ENCODE data around the gene CORO2A.
A peak's percentile ranks its signal among the peaks of the same experiment; 100 is the strongest.

Gene CORO2A

DNA sequence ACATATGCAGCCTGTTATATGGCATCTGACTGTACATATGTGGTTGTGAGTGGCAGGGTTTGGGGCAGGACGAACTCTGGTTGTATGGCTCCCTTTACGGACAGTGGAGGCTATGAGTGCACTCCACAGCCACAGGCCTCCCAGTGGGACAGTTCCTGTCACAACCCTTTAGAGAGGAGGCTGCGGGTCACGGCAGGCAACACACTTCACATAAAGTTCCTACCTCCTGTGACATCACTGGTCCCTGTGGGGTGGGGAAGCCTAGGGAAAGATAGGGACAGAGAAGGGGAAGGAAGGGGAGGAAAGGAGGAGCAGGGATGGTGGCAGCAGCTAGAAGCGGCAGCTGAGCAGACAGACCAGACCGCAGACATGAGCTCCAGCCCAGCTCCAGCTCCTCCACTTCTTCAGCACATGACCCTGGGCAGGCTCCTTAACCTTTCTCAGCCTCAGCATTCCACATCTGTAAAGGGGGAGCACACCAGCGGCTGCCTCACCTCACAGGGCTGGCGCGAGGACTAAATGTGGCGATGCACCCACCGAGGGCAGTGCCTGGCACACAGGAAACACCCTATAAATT is 27.4 kb upstream of the CORO2A start:
- no peak for DNase-seq

DNA sequence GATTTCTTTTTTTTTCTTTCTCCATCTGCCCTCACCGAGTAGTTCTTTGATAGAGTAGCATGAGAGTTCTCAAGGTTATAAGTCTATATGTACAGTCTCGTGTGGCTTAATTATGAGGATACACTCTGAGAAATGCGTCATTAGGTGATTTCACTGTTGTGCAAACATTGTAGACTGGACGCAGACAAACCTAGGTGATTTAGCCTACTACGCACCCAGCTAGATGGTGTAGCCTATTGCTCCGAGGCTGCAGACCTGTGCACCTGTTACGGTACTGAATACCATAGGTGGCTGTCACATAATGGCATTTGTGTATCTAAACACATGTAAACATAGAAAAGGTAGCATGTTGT is 26.9 kb upstream of the CORO2A start:
- no peak for DNase-seq

GRCh38 chr9:98218562-98219363 is 26.3 kb upstream of the CORO2A start:
- no peak for DNase-seq

DNA sequence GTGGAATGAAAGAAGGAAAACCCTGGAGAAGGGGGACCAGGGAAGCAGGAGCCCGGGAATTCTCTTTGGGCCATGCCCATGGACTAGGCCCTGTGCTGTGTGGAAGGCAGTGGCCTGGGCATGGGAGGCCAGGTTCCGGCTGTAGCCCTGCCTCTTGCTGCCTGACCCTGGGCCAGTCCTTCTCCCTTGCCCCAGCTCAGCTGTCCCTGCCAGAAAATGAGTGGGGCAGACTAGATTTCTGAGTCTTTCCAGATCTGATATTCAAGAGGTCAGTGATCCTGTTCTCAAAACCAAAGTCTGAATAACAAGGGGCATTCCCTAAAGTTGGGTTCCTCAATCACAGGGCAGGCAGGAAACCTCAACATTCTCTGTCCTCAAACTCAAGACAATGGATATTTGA is 24.8 kb upstream of the CORO2A start:
- no peak for DNase-seq

- no peak for DNase-seq
Observed at GRCh38 chr9:98216391-98216790, 24.0 kb upstream of the CORO2A start.

- peak; percentile 69 for DNase-seq
Observed at GRCh38 chr9:98215821-98216220, 23.4 kb upstream of the CORO2A start.

- no peak for DNase-seq
Observed at GRCh38 chr9:98215271-98215670, 22.8 kb upstream of the CORO2A start.

GRCh38 chr9:98214811-98215210 is 22.4 kb upstream of the CORO2A start:
- no peak for DNase-seq

GRCh38 chr9:98211260-98211659 is 18.8 kb upstream of the CORO2A start:
- no peak for DNase-seq

DNA sequence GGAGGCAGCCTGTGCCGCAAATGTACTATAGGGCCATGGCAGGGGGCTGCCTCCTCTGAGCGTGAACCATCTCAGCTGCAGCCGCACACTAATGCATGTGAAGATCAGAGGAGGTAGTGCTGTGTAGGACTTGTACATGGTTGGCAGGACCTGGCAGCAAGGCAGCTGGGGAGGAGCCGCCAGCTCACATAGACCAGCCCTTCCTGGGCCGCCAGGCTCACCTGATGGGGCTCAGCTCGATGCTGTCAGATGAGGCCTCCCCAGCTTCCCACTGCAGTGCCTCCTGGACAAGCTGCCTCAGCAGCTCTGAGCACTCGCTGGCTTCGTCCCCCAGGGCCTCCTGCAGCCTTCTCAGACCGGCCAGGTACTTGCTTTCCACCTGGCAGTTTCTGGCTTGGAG is 18.0 kb upstream of the CORO2A start:
- no peak for DNase-seq

GRCh38 chr9:98209530-98209929 is 17.1 kb upstream of the CORO2A start:
- no peak for DNase-seq

DNA sequence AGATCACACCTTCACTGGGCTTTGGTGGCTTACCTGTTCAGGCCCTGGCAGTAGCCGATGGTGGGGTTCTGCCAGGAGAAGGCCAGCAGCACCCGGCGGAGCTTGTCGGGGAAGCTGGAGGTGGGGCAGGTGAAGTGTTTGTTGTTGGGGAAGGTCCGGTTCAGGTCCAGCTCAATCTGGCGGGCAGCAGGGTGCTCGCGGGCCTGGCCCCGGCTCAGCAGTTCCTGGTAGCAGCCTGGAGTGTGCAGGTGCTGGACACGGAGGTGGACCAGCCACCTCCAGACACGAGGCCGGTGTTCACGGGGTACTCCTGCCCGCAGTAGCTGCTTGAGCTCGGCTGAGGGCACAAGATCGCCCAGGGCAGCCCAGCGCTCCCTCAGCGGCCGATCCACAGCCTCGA is 16.2 kb upstream of the CORO2A start:
- no peak for DNase-seq

DNA sequence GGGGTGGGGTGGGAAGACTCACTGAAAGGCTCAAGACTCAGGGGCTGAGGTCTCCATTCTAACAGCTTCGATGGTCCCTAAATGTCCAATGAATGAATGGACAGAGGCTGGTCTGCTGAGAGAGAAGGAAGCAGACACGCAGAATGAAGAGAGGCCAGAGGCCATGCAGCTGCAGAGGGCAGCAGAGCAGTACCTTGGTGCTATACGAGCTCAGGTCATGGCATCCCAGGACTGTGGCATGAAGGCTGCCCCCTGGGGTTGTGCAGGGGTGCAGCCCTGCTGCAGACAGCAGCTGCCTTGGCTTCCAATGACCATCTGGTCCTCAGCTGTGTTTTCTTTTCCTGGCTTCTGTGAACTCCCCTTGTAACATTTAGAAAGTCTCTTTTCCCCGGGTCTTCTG is 15.2 kb upstream of the CORO2A start:
- no peak for DNase-seq

DNA sequence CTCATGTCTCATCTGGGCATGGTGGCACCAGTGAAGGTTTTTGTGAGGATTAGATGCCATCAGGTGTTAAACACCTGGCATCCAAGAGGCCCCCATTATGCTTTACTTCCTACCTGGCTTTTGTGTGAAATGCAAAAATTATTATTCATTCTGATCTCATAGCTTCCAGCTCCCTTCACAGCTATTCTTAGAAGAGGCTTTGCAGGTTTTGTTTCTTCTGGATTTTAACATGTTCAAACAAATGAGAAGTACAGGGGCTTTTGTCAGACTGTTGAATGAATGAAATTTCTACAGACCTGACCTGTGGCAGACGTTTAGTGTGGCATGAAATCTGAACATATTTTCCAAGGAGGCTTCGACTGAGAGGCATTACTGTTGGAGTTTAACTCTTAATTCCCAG is 14.3 kb upstream of the CORO2A start:
- DNase-seq = no peak

DNA sequence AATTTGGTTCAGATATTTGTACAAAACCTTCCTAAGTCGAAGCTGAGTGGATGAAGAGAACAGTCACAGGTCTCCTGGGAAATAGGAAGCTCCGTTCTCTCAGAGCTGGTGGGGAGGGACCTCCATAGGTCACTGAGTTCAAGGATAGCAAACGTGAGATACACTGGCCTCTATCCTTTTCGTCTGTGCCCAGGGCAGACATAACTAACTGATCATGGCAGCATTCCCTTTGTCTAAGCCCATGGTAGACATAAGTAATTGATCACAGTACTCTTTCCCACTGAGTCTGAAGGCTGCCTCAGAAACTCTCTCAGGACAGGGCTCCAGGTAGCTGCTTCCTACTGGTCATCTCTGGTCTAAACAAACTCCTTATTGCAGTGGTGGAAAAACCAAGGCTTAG is 12.3 kb upstream of the CORO2A start:
- DNase-seq = no peak

- no peak for DNase-seq
Observed at GRCh38 chr9:98203153-98203552, 10.7 kb upstream of the CORO2A start.

- no peak for DNase-seq
Observed at GRCh38 chr9:98202252-98202651, 9.8 kb upstream of the CORO2A start.

GRCh38 chr9:98201749-98202148 is 9.3 kb upstream of the CORO2A start:
- DNase-seq = no peak

DNA sequence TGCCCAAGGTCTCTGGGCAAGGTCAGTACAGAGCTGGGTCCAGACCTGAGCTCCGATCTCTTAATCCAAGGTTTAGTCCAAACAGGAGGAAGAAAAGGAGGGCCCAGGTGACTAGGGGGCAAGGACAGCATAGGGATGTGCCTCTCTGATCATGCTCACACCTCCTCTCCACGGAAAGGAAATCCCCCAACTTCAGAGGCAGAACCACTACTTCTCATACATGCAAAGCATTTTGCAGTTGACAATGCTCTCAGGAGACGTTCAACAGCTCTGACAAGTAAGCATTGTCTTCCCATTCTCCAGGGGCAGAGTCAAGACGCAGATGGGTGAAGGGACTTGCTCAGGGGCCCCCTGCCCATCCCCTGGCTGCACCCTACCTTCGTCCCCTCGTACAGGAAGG is 8.7 kb upstream of the CORO2A start:
- no peak for DNase-seq

DNA sequence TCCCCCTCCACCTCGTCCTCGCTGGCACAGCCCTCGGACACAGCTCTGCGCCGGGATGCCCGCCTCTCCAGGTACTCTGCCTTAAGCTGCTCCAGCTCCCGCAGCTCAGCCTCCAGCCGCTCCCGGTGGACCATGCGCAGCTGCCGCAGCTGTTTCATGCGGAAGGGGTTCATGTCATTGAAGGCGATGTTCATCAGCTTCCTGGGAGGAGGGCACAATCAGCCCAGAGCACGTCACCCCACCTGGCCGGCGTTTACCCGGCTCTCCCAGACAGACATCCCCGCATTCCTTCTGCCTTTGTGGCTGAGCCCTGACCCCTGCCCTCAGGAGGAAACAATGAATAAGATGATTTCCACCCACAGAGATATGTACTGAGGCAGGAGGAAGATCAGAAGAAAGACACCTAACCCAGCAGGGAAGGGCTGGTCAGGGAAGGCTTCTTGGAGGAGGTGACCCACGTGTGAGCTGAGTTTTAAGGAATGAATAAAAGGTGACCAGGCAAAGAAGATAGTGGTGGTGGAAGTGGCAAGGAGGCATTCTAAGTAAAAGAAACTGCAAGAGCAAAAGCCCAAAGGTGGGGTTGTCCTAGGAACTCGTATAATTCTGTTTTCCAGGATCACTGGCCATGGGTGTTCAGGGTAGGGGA is 7.1 kb upstream of the CORO2A start:
- no peak for DNase-seq

- DNase-seq = no peak
Observed at GRCh38 chr9:98195671-98196070, 3.2 kb upstream of the CORO2A start.

- DNase-seq = no peak
Observed at GRCh38 chr9:98193336-98193944, 1.0 kb upstream of the CORO2A start.

DNA sequence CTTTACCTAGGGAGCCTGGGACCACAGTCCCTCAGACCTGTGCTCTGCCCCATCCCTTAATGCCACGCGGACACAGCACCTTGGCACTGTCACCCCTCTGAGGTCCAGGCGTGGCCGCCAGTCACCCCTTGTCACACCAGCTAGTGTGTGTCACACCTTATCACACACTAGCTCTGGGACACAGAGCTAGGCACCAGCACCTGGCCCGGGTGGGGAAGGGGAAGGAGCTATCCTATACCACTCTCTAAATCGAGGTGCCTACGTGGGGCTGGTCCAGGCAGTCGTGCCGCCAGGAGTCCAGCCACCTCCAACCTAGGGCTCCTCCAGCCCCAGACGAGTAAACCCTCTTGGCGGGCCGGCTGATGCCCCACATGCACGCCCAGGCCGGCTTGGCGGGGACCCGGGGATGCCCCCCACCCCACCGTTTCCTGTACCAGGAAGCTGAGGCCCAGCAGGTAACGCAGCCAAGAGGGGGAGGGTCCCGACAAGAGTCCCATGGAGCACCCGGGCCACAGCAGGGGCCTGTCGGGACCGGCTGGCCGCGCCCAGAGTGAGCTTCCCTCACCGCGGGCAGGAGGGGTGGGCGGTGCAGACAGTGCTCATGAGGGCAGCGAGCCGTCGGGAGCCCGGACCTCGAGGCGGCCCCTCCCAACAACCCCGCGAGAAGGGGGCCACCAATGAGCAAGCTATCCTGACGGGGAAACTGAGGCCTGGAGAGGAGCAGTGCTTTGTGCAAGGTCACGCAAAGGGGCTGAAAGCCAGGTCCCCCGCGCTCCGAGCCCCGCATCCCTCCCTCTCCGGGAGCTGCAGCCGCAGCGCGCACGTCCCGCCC is 550 bp downstream of the CORO2A start:
- peak; percentile 43 for DNase-seq

Measured in 8988T (cell line).